ENCODE measurements around the gene CRKL. TPM values are rescaled to one million over a fixed set of nuclear protein-coding genes. Genes with fewer than 3 reads are reported as not detected.
"Not testable (repeated sequence)": the region's sequence is repeated elsewhere in the genome, so short reads cannot be mapped to it uniquely, and the experiment has no call there.

CRKL gene
- polyA plus RNA-seq, 1 donor = 50.4 TPM

DNA sequence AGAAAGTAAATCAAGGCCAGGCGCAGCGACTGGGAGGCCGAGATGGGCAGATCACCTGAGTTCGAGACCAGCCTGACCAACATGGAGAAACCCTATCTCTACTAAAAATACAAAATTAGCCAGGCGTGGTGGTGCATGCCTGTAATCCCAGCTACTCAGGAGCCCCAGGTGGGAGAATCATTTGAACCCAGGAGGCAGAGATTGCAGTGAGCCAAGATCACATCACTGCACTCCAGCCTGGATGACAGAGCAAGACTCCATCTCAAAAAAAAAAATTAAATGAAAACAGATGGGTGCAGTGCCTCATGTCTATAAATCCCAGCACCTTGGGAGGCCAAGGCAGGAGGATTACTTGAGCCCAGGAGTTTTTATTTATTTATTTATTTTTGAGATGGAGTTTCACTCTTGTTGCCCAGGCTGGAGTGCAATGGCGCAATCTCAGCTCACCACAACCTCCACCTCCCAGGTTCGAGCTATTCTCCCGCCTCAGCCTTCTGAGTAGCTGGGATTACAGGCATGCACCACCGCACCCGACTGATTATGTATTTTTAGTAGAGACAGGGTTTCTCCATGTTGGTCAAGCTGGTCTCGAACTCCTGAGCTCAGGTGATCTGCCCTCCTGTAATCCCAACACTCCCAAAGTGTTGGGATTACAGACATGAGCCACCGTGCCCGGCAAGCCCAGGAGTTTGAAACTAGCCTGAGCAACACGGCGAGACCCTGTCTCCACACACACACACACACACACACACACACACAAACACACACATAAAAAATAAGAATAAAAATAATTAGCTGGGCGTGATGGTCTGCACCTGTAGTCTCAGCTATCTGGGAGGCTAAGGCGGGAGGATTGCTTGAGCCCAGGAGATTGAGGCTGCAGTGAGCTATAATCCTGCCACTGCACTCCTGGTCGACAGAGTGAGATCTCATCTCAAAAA lies 15.8 kb upstream of the CRKL start:
- not testable (repeated sequence) for DNase-seq

GRCh38 chr22:20903093-20903492 lies 14.1 kb upstream of the CRKL start:
- DNase-seq = no peak

DNA sequence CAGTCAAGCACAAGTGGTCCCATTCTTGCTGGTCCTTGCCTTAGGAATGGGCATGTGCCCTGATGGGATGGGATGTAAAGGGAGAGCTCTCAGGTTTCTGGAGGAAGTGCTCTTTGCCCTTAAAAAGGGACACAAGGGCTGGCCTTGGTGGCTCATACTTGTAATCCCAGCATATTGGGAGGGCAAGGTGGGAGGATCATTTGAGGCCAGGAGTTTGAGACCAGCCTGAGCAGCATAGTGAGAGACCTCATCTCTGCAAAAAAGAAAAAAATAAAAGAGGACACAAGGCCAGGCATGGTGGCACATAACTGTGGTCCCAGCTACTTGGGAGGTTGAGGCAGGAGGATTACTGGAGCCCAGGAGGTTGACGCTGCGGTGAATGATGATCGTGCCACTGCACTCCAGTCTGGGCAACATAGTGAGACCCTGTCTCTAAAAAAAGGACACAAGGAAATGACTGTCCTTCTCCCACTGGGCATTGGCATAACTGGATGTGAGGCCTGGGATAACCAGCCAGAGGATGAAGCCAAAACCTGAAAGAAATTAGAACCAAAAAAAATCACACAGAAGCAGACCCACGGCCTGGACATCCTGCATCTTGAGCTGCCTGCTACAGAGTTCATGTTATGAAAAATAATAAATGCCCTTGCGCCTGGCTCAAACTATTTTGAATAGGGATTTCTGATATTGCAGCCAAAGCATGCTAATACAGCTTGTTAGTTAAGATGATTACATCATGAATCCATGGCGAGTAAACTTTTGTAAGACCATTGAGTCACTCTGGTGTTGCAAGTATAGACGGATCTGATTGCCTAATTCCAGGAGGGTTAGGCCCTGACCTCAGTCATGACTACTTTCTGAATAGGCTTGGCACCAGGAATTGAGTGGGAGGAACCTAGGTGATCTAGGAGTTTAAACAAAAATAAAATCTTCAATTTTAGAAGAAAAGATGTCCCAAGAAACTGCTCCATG lies 12.9 kb upstream of the CRKL start:
- DNase-seq = no peak

DNA sequence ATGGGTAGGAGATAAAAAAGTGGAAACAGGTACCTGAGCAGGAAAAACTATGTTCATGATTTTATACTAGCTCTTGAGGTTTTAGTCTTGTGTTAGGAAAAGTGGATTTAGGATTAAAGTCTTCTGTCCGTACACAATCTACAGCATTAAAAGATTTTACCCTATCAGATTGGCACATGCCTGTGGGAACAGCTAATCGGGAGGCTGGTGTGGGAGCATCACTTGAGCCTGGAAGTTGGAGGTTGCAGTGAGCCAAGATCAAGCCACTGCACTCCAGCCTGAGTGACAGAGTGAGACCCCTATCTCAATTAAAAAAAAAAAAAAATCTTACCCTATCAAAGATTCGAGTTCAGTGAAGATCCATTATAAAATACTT lies 12.2 kb upstream of the CRKL start:
- DNase-seq = no peak

GRCh38 chr22:20905415-20906386 lies 11.5 kb upstream of the CRKL start:
- DNase-seq = no peak

DNA sequence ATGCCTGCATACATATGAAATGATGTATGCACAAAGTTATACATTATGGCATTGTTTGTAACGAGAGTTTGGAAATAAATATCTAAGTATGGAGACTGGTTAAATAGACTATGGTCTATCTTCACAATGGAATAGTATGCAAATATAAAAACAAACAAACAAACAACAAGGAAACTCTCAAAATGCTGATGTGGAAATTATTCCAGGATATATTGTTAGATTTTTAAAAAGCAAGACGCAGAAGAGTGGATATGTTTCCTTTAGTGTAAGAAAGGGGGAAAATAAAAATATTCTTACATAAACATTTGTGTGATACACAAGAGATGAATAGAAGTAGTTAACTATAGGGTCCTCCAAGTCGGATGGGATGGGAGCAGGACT lies 10.8 kb upstream of the CRKL start:
- DNase-seq = no peak

GRCh38 chr22:20908717-20909116 lies 8.5 kb upstream of the CRKL start:
- not testable (repeated sequence) for DNase-seq

DNA sequence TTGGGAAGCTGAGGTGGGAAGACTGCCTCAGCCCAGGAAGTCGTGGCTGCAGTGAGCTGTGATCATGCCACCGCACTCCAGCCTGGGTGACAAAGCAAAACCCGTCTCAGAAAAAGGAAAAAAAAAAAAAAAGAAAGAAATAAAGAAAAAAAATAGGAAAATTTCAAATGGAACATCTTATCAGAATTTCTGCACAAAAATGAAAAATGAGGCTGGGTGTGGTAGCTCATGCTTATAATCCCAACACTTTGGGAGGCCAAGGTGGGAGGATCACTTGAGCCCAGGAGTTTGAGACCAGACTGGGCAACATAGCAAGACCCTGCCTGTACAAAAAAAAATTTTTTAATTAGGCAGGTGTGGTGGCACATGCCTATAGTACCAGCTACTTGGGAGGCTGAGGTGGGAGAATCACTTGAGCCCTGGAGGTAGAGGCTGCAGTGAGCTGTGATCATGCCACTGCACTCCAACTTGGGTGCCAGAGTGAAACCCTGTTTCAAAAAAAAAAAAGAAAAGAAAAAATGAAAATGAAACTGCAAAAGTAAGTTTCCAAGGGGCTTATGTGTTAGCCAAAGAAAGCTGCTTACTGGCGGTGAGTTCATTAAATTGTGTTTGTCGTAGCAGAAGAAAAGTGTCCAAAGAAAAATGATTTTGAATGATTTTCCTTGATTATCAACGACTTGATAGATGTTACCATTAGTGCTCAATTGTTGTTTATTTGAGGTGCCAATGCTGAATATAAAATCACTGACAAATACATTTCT lies 7.5 kb upstream of the CRKL start:
- DNase-seq = no peak

DNA sequence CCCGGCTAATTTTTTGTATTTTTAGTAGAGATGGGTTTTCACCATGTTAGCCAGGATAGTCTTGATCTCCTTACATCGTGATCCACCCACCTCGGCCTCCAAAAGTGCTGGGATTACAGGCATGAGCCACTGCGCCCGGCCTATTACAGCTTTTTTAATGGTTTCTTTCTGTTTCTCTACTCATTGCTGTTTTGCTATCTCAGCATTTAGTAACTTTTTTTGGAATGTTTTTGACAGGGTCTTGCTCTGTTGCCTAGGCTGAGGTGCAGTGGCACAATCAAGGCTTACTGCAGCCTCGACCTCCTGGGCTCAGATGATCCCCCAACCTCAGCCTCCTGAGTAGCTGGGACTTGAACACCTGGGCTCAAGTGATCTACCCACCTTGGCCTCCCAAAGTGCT lies 4.7 kb upstream of the CRKL start:
- DNase-seq = no peak

DNA sequence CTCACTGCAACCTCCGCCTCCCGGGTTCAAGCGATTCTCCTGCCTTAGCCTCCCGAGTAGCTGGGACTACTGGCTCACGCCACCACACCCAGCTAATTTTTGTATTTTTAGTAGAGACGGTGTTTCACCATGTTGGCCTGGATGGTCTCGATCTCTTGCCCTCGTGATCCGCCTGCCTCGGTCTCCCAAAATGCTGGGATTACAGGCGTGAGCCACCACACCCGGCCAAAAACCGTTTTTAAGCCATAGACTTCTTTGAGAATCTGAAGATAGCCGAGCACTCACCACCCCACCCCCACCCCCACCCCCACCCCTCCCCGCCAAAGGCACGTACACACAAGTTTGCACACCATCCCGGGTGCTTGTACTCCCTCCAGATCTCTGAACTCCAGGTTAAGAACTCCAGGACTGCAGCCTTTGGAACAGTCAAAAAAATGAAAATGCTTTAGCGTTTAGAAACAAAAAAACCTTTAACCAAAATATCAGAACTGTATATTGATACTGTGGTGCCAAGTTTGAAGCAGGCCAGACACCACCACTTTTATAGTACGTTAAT lies 1.5 kb downstream of the CRKL start:
- DNase-seq = no peak

- DNase-seq = no peak
These were observed 2.5 kb downstream of the CRKL start for GRCh38 chr22:20919718-20920117.

DNA sequence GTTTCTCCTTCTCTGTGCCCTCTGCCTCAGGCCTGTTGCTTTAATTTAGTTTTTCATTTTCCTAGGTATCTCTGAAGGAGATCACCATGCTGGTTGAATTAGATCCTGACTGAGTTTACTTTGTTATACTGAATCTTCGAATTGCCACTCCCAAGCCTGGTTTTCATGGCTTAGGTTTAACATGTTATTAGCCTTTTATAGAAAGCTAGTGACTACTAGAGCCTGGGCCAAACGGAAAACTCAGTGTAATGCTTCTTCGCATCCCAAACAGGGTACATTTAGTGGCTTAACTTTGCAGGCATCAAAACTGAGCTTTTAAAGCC lies 3.6 kb downstream of the CRKL start:
- DNase-seq = no peak

- DNase-seq = no peak
These were observed 5.0 kb downstream of the CRKL start for GRCh38 chr22:20922141-20922751.

DNA sequence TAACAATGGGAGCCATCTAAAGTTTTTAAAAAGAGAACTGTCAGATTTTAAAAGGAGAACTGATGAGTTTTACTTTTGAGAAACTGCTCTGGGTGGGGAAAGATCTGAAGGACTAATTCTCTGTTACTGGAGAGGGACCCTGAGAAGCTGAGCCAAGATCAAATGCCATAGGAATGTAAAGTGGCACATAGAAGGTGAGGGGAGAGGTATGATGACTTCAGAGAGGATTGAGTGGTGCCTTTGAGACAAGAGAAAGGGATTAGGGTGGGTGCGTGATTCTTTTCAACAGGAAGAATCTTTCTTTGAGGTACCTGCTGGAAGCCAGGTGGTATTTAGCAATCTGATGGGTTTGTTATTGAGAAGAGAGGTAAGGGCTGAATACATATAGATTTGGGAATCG lies 9.0 kb downstream of the CRKL start:
- DNase-seq = no peak

DNA sequence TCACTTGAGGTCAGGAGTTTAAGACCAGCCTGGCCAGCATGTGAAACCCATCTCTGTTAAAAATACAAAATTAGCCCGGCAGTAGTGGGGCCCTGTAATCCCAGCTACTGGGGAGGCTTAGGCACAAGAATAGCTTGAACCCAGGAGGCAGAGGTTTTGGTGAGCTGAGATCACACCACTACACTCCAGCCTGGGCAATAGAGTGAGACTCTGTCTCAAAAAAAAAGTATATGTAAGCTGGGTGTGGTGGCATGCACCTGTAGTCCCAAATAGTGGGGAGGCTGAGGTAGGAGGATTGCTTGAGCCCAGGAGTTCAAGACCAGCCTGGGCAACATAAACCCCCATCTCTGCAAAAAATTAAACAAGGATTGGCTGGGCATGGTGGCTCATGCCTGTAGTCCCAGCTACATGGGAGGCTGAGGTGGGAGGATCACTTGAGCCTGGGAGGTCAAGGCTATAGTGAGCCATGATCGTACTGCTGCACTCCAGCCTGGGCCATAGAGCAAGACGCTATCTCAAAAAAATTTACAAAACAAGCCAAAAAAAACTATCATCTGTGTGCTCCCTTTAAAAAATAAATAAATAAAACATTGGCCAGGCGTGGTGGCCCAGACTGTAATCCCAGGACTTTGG lies 10.8 kb downstream of the CRKL start:
- no peak for DNase-seq

GRCh38 chr22:20928573-20928967 lies 11.4 kb downstream of the CRKL start:
- DNase-seq = no peak

GRCh38 chr22:20930004-20930403 lies 12.8 kb downstream of the CRKL start:
- no peak for DNase-seq

- DNase-seq = not testable (repeated sequence)
These were observed 13.2 kb downstream of the CRKL start for GRCh38 chr22:20930435-20930834.

- no peak for DNase-seq
These were observed 14.0 kb downstream of the CRKL start for GRCh38 chr22:20931126-20931654.

GRCh38 chr22:20933910-20934309 lies 16.7 kb downstream of the CRKL start:
- no peak for DNase-seq

Data from hindlimb muscle (tissue), 1 donor.